ENCODE results near the gene ESYT1.
"Not testable (repeated sequence)": the region's sequence is repeated elsewhere in the genome, so short reads cannot be mapped to it uniquely, and the experiment has no call there.

The ESYT1 gene

GRCh38 chr12:56116267-56117081 lies 11.6 kb upstream of the ESYT1 start, which contains the start of gene RPL41:
Gene RPL41, plus strand, starts transcription at chr12:56116633.
- peak within 1 kb of the TSS; percentile 94 for H3K4me3 ChIP-seq (ENCODE audit: low read depth, low read length)
- ChIA-PET POLR2A (interaction anchor here (0.7 to 4.7 kb wide), 7 partner anchors 12 to 73 kb away, joined by 3 to 49 read pairs (median 10); partner anchors contain the start of genes ESYT1, MYL6, PA2G4 and SMARCC2), CTCF (interaction anchor here (0.6 to 12.9 kb wide), 8 partner anchors 9 to 78 kb away, joined by 3 to 311 read pairs (median 18); partner anchors contain the start of genes ESYT1, MYL6B and SMARCC2)
- no peak for TF ChIP-seq CTCF (IDR thresholded peaks at IDR 0.05; ENCODE audit: insufficient read depth, low read length, missing control alignments)
- peak; percentile 50 for DNase-seq (ENCODE audit: low read depth, low spot score)

GRCh38 chr12:56117082-56117706 lies 10.9 kb upstream of the ESYT1 start:
- CTCF ChIA-PET: interaction anchor here (0.6 to 12.9 kb wide), 9 partner anchors 9 to 105 kb away, joined by 3 to 311 read pairs (median 35); partner anchors contain the start of genes ESYT1, MYL6, MYL6B and PA2G4
- not testable (repeated sequence) for DNase-seq (ENCODE audit: low read depth, low spot score)
- peak overlapping the region; percentile 94 for H3K4me3 ChIP-seq (ENCODE audit: low read depth, low read length)
- POLR2A ChIA-PET: interaction anchor here (0.7 to 4.7 kb wide), 7 partner anchors 11 to 72 kb away, joined by 3 to 49 read pairs (median 10); partner anchors contain the start of genes ESYT1, MYL6, PA2G4 and SMARCC2

- ChIA-PET CTCF (interaction anchor here (0.8 to 12.9 kb wide), 31 partner anchors 9 to 378 kb away, joined by 3 to 311 read pairs (median 4); partner anchors contain the start of genes ESYT1, MYL6, PA2G4 and RNF41), POLR2A (interaction anchor here (0.5 to 4.7 kb wide), 21 partner anchors 9 to 397 kb away, joined by 3 to 49 read pairs (median 4); partner anchors contain the start of genes ANKRD52, ESYT1, MYL6 and PA2G4)
- DNase-seq (ENCODE audit: low read depth, low spot score): peak; percentile 95
- peak; percentile 80 for TF ChIP-seq CTCF (IDR thresholded peaks at IDR 0.05; ENCODE audit: insufficient read depth, low read length, missing control alignments)
- H3K4me3 ChIP-seq (ENCODE audit: low read depth, low read length): peak within 1 kb of the TSS; percentile 94
Measured at GRCh38 chr12:56117778-56118687, 10.0 kb upstream of the ESYT1 start, which contains the start of gene ZC3H10. Gene ZC3H10, plus strand, starts transcription at chr12:56118266. Its CDS starts 2,297 bp downstream, at chr12:56120563.

DNA sequence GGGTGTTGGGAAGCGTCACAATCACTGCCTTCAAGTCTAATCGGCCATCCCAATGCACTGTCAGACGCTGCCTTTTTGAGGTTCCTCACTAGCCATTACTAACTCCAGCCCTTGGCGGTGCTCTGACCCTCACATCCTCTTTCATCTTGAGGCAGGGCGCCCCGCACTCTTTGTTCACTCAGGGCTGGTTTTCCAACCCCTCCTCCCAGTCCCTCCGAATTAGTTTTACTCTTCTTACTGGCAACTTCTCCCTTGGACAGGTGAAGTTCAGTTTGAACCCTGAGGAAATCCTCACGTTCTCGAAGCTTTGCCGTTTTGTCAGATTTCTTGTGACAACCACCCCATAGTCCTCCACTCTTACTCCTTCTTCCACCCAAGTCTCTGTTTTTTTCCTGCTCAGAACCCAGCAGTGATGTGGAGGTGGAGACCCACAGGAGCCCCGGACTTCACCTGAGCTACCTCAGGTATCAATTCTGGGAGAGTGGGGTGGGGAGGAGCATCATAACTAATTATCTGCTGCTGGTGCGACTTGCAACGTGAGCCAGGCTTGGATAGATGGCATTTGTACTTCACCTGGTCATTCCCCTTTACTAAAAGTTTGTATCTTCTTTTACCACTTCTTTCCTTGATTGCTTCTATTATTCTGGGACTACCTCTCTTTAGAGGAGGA lies 9.2 kb upstream of the ESYT1 start:
- POLR2A ChIA-PET: interaction anchor here (0.5 to 4.7 kb wide), 19 partner anchors 8 to 396 kb away, joined by 3 to 49 read pairs (median 5); partner anchors contain the start of genes ANKRD52, ESYT1, MYL6 and PA2G4
- no peak for TF ChIP-seq CTCF (IDR thresholded peaks at IDR 0.05; ENCODE audit: insufficient read depth, low read length, missing control alignments)
- no peak for DNase-seq (ENCODE audit: low read depth, low spot score)
- CTCF ChIA-PET: interaction anchor here (0.8 to 12.9 kb wide), 38 partner anchors 9 to 379 kb away, joined by 3 to 311 read pairs (median 4); partner anchors contain the start of genes ANKRD52, ESYT1, MYL6 and PA2G4
- H3K4me3 ChIP-seq (ENCODE audit: low read depth, low read length): peak overlapping the region; percentile 81

- POLR2A ChIA-PET: interaction anchor here (0.7 to 3.8 kb wide), 7 partner anchors 9 to 72 kb away, joined by 3 to 24 read pairs (median 3); partner anchors contain the start of genes ESYT1, MYL6, PA2G4 and SMARCC2
- DNase-seq (ENCODE audit: low read depth, low spot score): peak; percentile 89
- peak overlapping the region; percentile 81 for H3K4me3 ChIP-seq (ENCODE audit: low read depth, low read length)
- CTCF ChIA-PET: interaction anchor here (0.6 to 12.9 kb wide), 37 partner anchors 8 to 345 kb away, joined by 3 to 311 read pairs (median 6); partner anchors contain the start of genes ANKRD52, ESYT1, MYL6 and PA2G4
- peak; percentile 69 for TF ChIP-seq CTCF (IDR thresholded peaks at IDR 0.05; ENCODE audit: insufficient read depth, low read length, missing control alignments)
Measured at GRCh38 chr12:56119361-56119796, 8.7 kb upstream of the ESYT1 start.
